Left colon (tissue), 2 donors: Measurements from ENCODE around the gene NGLY1. TPM values are rescaled to one million over a fixed set of nuclear protein-coding genes. Genes with fewer than 3 reads are reported as not detected.
A peak's percentile ranks its signal among the peaks of the same experiment; 100 is the strongest.

Source experiments
- ATAC-seq: fragments of 200-7000 bp; cut with Tn5 transposase; one replicate; pipeline ENCODE4 v1.9.1; 2020; ENCODE audit warnings: mild to moderate bottlenecking, moderate library complexity
- DNase-seq, 2 donors: peaks; one replicate each; pipeline ENCODE4 v3.0.0-alpha.2; 2020
- intact Hi-C, 2 donors: fragments of 100-400 bp; cut with DNase I in 1 of 2; cut with micrococcal nuclease in 1 of 2; formaldehyde crosslinking; loops; one replicate each; pipeline versions ENCODE4 v1.11.2 to v1.14.0; 2022; cut with DNase I, micrococcal nuclease
- long read RNA-seq: library from polyadenylated mRNA; unstranded; transcript quantifications from one replicate; pipeline ENCODE4 v2.0.0, GENCODE V29; 2021
- total RNA-seq, 2 donors: library from RNA; stranded (reverse); fragmentation: NEBNext Ultra II Directional; extraction: Animal tissue kit (Norgen Biotek cat#: 25700); gene quantifications; one replicate each; pipeline ENCODE4 v1.2.1, GENCODE V29; 2021
- donor health status: DM: no; HTN: no; CAD: no.
- donor health status: DM: yes; HTN: yes; CAD: no.

Gene NGLY1
- 10 to 100 TPM; 42.2 to 45.0 TPM for total RNA-seq
- long read RNA-seq, transcript NGLY1-202 (12 exons, 2,473 nt), result major isoform, 79 of 165 reads
- long read RNA-seq, transcript NGLY1-204 (11 exons, 2,024 nt), result minor isoform, 21 of 165 reads
- long read RNA-seq, partial matches to known transcripts, result 6 of 165 reads
- long read RNA-seq, other reads (novel, unspliced or antisense), result 56 of 165 reads

GRCh38 chr3:25782938-25783660, at the start of gene NGLY1:
Gene NGLY1, minus strand, starts transcription at chr3:25783443. Its CDS starts 53 bp downstream, at chr3:25783390.
- intact Hi-C loops, result loop anchor here in 1 of 2 donors (5.0 kb wide), 1 partner anchor 121 kb away; the partner anchor contains the start of gene TOP2B
- ATAC-seq (peak; percentile 93), DNase-seq (peak; percentile 81 to 90)

- ATAC-seq (peak; percentile 37), DNase-seq (no peak)
- intact Hi-C loops, result no loop called here
These were observed 48.3 kb upstream of the NGLY1 start for GRCh38 chr3:25831578-25831977.

- intact Hi-C loops, result no loop called here
- DNase-seq, result no peak
- no peak for ATAC-seq
These were observed 47.4 kb upstream of the NGLY1 start for GRCh38 chr3:25830373-25831280.

GRCh38 chr3:25826510-25826909, 43.3 kb upstream of the NGLY1 start:
- peak; percentile 89 for ATAC-seq
- intact Hi-C loops, result no loop called here
- DNase-seq, result no peak

- intact Hi-C loops, result no loop called here
- no peak for DNase-seq
- no peak for ATAC-seq
These were observed 40.1 kb upstream of the NGLY1 start for GRCh38 chr3:25823314-25823713.

GRCh38 chr3:25821746-25822573, 38.7 kb upstream of the NGLY1 start:
- DNase-seq, result no peak
- no peak for ATAC-seq
- intact Hi-C loops, result no loop called here

GRCh38 chr3:25820816-25821486, 37.7 kb upstream of the NGLY1 start:
- no peak for ATAC-seq
- intact Hi-C loops, result no loop called here
- DNase-seq, result no peak

- intact Hi-C loops, result no loop called here
- no peak for DNase-seq
- no peak for ATAC-seq
These were observed 37.1 kb upstream of the NGLY1 start for GRCh38 chr3:25820366-25820765.

GRCh38 chr3:25818335-25818734, 35.1 kb upstream of the NGLY1 start:
- intact Hi-C loops, result no loop called here
- DNase-seq (no peak), ATAC-seq (no peak)

GRCh38 chr3:25817638-25818037, 34.4 kb upstream of the NGLY1 start:
- DNase-seq (no peak), ATAC-seq (no peak)
- intact Hi-C loops, result no loop called here

GRCh38 chr3:25817107-25817506, 33.9 kb upstream of the NGLY1 start:
- intact Hi-C loops, result no loop called here
- DNase-seq, result no peak
- peak; percentile 99 for ATAC-seq

- no peak for ATAC-seq
- intact Hi-C loops, result no loop called here
- no peak for DNase-seq
These were observed 29.4 kb upstream of the NGLY1 start for GRCh38 chr3:25812644-25813043.

GRCh38 chr3:25804676-25805075, 21.4 kb upstream of the NGLY1 start:
- no peak for DNase-seq
- intact Hi-C loops, result no loop called here
- ATAC-seq, result no peak

- no peak for ATAC-seq
- intact Hi-C loops, result no loop called here
- DNase-seq, result no peak
These were observed 20.6 kb upstream of the NGLY1 start for GRCh38 chr3:25803833-25804232.

GRCh38 chr3:25801786-25802185, 18.5 kb upstream of the NGLY1 start:
- no peak for ATAC-seq
- intact Hi-C loops, result no loop called here
- no peak for DNase-seq

GRCh38 chr3:25789596-25790556, 6.6 kb upstream of the NGLY1 start, which contains the start of gene OXSM:
Gene OXSM, plus strand, starts transcription at chr3:25790090. Its CDS starts 931 bp downstream, at chr3:25791021.
- intact Hi-C loops, result no loop called here
- peak; percentile 94 for DNase-seq
- ATAC-seq, result peak; percentile 96

GRCh38 chr3:25789209-25789595, 6.0 kb upstream of the NGLY1 start:
- intact Hi-C loops, result no loop called here
- ATAC-seq (no peak), DNase-seq (no peak)
